Mesenchymal stem cell (in vitro differentiated cells and primary cell): ENCODE measurements around the gene ADAM12.

ENCODE experiments used
- DNase-seq: peaks from one replicate; pipeline ENCODE4 v3.0.0-alpha.2; 2013
- H2AFZ ChIP-seq: one replicate; pipeline ENCODE4 v1.6.1; 2013; ENCODE audit warnings: low read depth, mild to moderate bottlenecking, control low read depth, inconsistent platforms, low read length, moderate library complexity
- H2AK5ac ChIP-seq: 2 replicates; pipeline ENCODE4 v1.6.1; 2013; ENCODE audit warnings: low read length, moderate library complexity, mild to moderate bottlenecking, inconsistent platforms; ENCODE audit not compliant: severe bottlenecking
- H2BK120ac ChIP-seq: one replicate; pipeline ENCODE4 v1.6.1; 2013; ENCODE audit warnings: low read depth, mild to moderate bottlenecking, inconsistent platforms, low read length, moderate library complexity
- H2BK12ac ChIP-seq, 2 experiments: one replicate each; pipeline ENCODE4 v1.6.1; 2013; ENCODE audit warnings: inconsistent platforms in 2 of 2, low read length in 2 of 2, mild to moderate bottlenecking in 2 of 2, moderate library complexity in 2 of 2, control low read depth in 1 of 2
- H2BK15ac ChIP-seq: one replicate; pipeline ENCODE4 v1.6.1; 2013; ENCODE audit warnings: mild to moderate bottlenecking, low read depth, inconsistent platforms; ENCODE audit not compliant: poor library complexity, severe bottlenecking
- H2BK5ac ChIP-seq: 2 replicates; pipeline ENCODE4 v1.6.1; 2013; ENCODE audit warnings: low read depth, mild to moderate bottlenecking, low read length, control low read depth, inconsistent platforms; ENCODE audit not compliant: poor library complexity, severe bottlenecking
- H3K14ac ChIP-seq, 2 experiments: one replicate each; pipeline ENCODE4 v1.6.1; 2013; ENCODE audit warnings: inconsistent platforms in 2 of 2, low read length in 2 of 2, control low read depth in 1 of 2, mild to moderate bottlenecking in 1 of 2, moderate library complexity in 1 of 2
- H3K18ac ChIP-seq, 2 experiments: one replicate each; pipeline ENCODE4 v1.6.1; 2013; ENCODE audit warnings: inconsistent platforms in 2 of 2, low read length in 2 of 2, control low read depth in 1 of 2, low read depth in 1 of 2, mild to moderate bottlenecking in 1 of 2
- H3K23ac ChIP-seq, 2 experiments: one replicate each; pipeline ENCODE4 v1.6.1; 2013; ENCODE audit warnings: inconsistent platforms in 2 of 2, low read length in 2 of 2, mild to moderate bottlenecking in 2 of 2, moderate library complexity in 2 of 2, control low read depth in 1 of 2
- H3K27ac ChIP-seq: 2 replicates; pipeline ENCODE4 v1.5.1; 2013; ENCODE audit warnings: mild to moderate bottlenecking, moderate library complexity, low read length, control low read depth, inconsistent platforms; ENCODE audit not compliant: poor library complexity, severe bottlenecking
- H3K27me3 ChIP-seq, 2 experiments: 2 replicates each; pipeline versions ENCODE4 v1.6.1 to v1.7.0; 2013; ENCODE audit warnings: low read length in 2 of 2, mild to moderate bottlenecking in 2 of 2, moderate library complexity in 2 of 2, control low read depth in 1 of 2, inconsistent platforms in 1 of 2; ENCODE audit not compliant: control insufficient read depth in 1 of 2, insufficient read depth in 1 of 2
- H3K36me3 ChIP-seq, 2 experiments: 2 replicates each; pipeline versions ENCODE4 v1.6.1 to v1.7.0; 2013; ENCODE audit warnings: low read length in 2 of 2, control low read depth in 1 of 2, inconsistent platforms in 1 of 2, low read depth in 1 of 2, mild to moderate bottlenecking in 1 of 2; ENCODE audit not compliant: insufficient read depth in 2 of 2, control insufficient read depth in 1 of 2
- H3K4ac ChIP-seq, 2 experiments: one replicate each; pipeline ENCODE4 v1.6.1; 2013; ENCODE audit warnings: inconsistent platforms in 2 of 2, low read length in 2 of 2, mild to moderate bottlenecking in 2 of 2, moderate library complexity in 2 of 2, control low read depth in 1 of 2, low read depth in 1 of 2
- H3K4me1 ChIP-seq: 2 replicates; pipeline ENCODE4 v1.6.1; 2013; ENCODE audit warnings: low read depth, low read length, control low read depth; ENCODE audit not compliant: control insufficient read depth, insufficient read depth
- H3K4me2 ChIP-seq: 2 replicates; pipeline ENCODE4 v1.6.1; 2013; ENCODE audit warnings: low read length, mild to moderate bottlenecking, inconsistent platforms; ENCODE audit not compliant: poor library complexity, severe bottlenecking
- H3K4me3 ChIP-seq, 2 experiments: 2 replicates each; pipeline versions ENCODE4 v1.5.1 to v1.7.0; 2013; ENCODE audit warnings: low read length in 2 of 2, mild to moderate bottlenecking in 2 of 2, control low read depth in 1 of 2, low read depth in 1 of 2; ENCODE audit not compliant: insufficient read depth in 1 of 2
- H3K79me1 ChIP-seq: replicated peaks from 2 replicates; pipeline ENCODE4 v1.6.1; 2013; ENCODE audit warnings: mild to moderate bottlenecking, control low read depth, low read length, inconsistent platforms; ENCODE audit not compliant: poor library complexity, severe bottlenecking
- H3K9ac ChIP-seq: 2 replicates; pipeline ENCODE4 v1.7.0; 2013; ENCODE audit warnings: mild to moderate bottlenecking, low read length, moderate library complexity
- H3K9me3 ChIP-seq: 2 replicates; pipeline ENCODE4 v1.7.0; 2013; ENCODE audit warnings: mild to moderate bottlenecking, low read length; ENCODE audit not compliant: control insufficient read depth
- H4K8ac ChIP-seq: one replicate; pipeline ENCODE4 v1.6.1; 2013; ENCODE audit warnings: inconsistent platforms, mild to moderate bottlenecking, low read length, moderate library complexity
- H4K91ac ChIP-seq: one replicate; pipeline ENCODE4 v1.6.1; 2013; ENCODE audit warnings: mild to moderate bottlenecking, low read length, inconsistent platforms
- WGBS: methylation state at CpG from one replicate; pipeline ENCODE4 v1.1.7; 2013; ENCODE audit warnings: mixed read lengths; 5-methylcytosine and 5-hydroxymethylcytosine counted together

Gene ADAM12

GRCh38 chr10:126324826-126325225 lies 63.5 kb downstream of the ADAM12 start:
- Histone ChIP-seq H3K9ac (no peak overlapping the region), H3K4me3 (no peak overlapping the region), H4K91ac (no peak overlapping the region), H2AFZ (no peak overlapping the region), H2BK5ac (no peak overlapping the region), H3K4me2 (no peak overlapping the region), H3K27ac (no peak overlapping the region), H3K4me1 (peaks cover 5% of the 10 kb centered on the region), H3K18ac (no peak overlapping the region), H2BK15ac (no peak overlapping the region), H3K27me3 (no peaks in the 10 kb centered on the region), H2BK12ac (no peak overlapping the region), H2AK5ac (no peak overlapping the region), H3K9me3 (no peaks in the 10 kb centered on the region), H3K23ac (no peak overlapping the region), H3K14ac (no peak overlapping the region), H3K4ac (no peak overlapping the region), H3K36me3 (peaks cover 29 to 92% of the 10 kb centered on the region in 2 experiments), H3K79me1 (peaks cover 22% of the 10 kb centered on the region), H4K8ac (no peak overlapping the region), H2BK120ac (no peak overlapping the region)
- WGBS: 95% methylated on average over 6 of the region's 6 CpGs
- no peak for DNase-seq

DNA sequence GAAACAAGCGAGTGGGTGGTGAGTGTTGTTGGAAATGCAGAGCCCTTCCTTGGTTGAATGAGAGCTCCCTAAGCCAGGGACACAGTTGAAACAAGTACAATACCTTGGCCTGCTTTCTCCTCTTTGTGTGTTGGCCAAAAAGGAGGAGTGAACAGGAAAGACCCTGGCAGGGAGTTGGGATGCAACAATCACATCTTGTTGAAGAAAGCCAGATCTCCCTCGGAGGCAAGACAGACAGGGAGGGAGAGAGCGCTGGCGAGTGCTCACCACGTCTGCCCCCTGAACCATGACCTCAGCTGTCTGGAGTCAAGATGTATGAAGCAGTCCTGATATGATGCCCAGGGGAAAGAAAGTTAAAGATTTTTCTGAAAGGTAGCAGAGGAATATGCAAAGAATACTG lies 66.8 kb downstream of the ADAM12 start:
- peaks cover 1% of the 10 kb centered on the region for H3K4me1 ChIP-seq
- 52% methylated on average over 5 of the region's 5 CpGs for WGBS
- no peak overlapping the region for H4K8ac ChIP-seq
- no peak overlapping the region for H2BK15ac ChIP-seq
- H2BK120ac ChIP-seq: no peak overlapping the region
- H3K27me3 ChIP-seq: no peaks in the 10 kb centered on the region
- peak overlapping the region in 1 of 2 experiments; percentile 17 for H2BK12ac ChIP-seq
- no peak overlapping the region for H3K18ac ChIP-seq
- H3K4ac ChIP-seq: no peak overlapping the region
- peak; percentile 17 for DNase-seq
- H3K14ac ChIP-seq: no peak overlapping the region
- no peak overlapping the region for H3K4me3 ChIP-seq
- H3K4me2 ChIP-seq: no peak overlapping the region
- no peak overlapping the region for H2AFZ ChIP-seq
- no peaks in the 10 kb centered on the region for H3K9me3 ChIP-seq
- H2AK5ac ChIP-seq: no peak overlapping the region
- H3K36me3 ChIP-seq: peaks cover 17 to 87% of the 10 kb centered on the region in 2 experiments
- H3K23ac ChIP-seq: no peak overlapping the region
- no peak overlapping the region for H3K9ac ChIP-seq
- H2BK5ac ChIP-seq: no peak overlapping the region
- peaks cover 28% of the 10 kb centered on the region for H3K79me1 ChIP-seq
- no peak overlapping the region for H3K27ac ChIP-seq
- H4K91ac ChIP-seq: no peak overlapping the region

GRCh38 chr10:126317751-126318150 lies 70.5 kb downstream of the ADAM12 start:
- Histone ChIP-seq H3K9ac (no peak overlapping the region), H3K36me3 (peaks cover 16 to 77% of the 10 kb centered on the region in 2 experiments), H3K14ac (no peak overlapping the region), H3K4ac (no peak overlapping the region), H2BK5ac (no peak overlapping the region), H3K23ac (no peak overlapping the region), H3K27me3 (no peaks in the 10 kb centered on the region), H4K91ac (no peak overlapping the region), H4K8ac (no peak overlapping the region), H2BK120ac (no peak overlapping the region), H3K9me3 (no peaks in the 10 kb centered on the region), H2BK12ac (no peak overlapping the region), H3K4me2 (no peak overlapping the region), H2AK5ac (no peak overlapping the region), H3K27ac (no peak overlapping the region), H3K4me3 (no peak overlapping the region), H3K4me1 (peaks cover 5% of the 10 kb centered on the region), H3K79me1 (peaks cover 35% of the 10 kb centered on the region), H2AFZ (no peak overlapping the region), H2BK15ac (no peak overlapping the region), H3K18ac (peak overlapping the region in 1 of 2 experiments; percentile 42)
- 31% methylated on average over 2 of the region's 3 CpGs for WGBS
- DNase-seq: no peak

- Histone ChIP-seq H3K4me3 (peak overlapping the region in 1 of 2 experiments; percentile 20), H4K91ac (no peak overlapping the region), H3K9me3 (no peaks in the 10 kb centered on the region), H3K36me3 (peaks cover 12 to 82% of the 10 kb centered on the region in 2 experiments), H3K4me1 (peaks cover 5% of the 10 kb centered on the region), H3K79me1 (peaks cover 35% of the 10 kb centered on the region), H3K4ac (no peak overlapping the region), H2AK5ac (no peak overlapping the region), H2BK12ac (peak overlapping the region in 1 of 2 experiments; percentile 15), H3K27ac (peak overlapping the region; percentile 14), H3K18ac (peak overlapping the region; percentile 14 to 56), H2BK5ac (no peak overlapping the region), H4K8ac (no peak overlapping the region), H3K9ac (peak overlapping the region; percentile 70), H3K14ac (no peak overlapping the region), H2AFZ (no peak overlapping the region), H3K23ac (no peak overlapping the region), H2BK120ac (no peak overlapping the region), H3K4me2 (no peak overlapping the region), H3K27me3 (no peaks in the 10 kb centered on the region), H2BK15ac (no peak overlapping the region)
- DNase-seq: peak; percentile 75
- 67% methylated on average over 12 of the region's 12 CpGs for WGBS
These were observed 72.6 kb downstream of the ADAM12 start for GRCh38 chr10:126315494-126316177.
